Measurements from ENCODE around the gene TELO2.

- TF ChIP-seq CTCF (IDR thresholded peaks at IDR 0.05) (no peak), POLR2AphosphoS5 (IDR thresholded peaks at IDR 0.05) (no peak)
These were observed 59.0 kb downstream of the TELO2 start for GRCh38 chr16:1552129-1552528.
